ENCODE data around the gene FAM120A.

The FAM120A gene

GRCh38 chr9:93593144-93593658 is 141.7 kb downstream of the FAM120A start:
- peak; percentile 0 for TF ChIP-seq CTCF (IDR thresholded peaks at IDR 0.05; ENCODE audit: poor library complexity, severe bottlenecking)
- ATAC-seq (ENCODE audit: low read depth) (no peak), DNase-seq (ENCODE audit: low spot score) (no peak)
- no peak overlapping the region for H3K4me3 ChIP-seq (ENCODE audit: severe bottlenecking)
- no peaks in the 10 kb centered on the region for H3K9me3 ChIP-seq (ENCODE audit: severe bottlenecking)
- H3K36me3 ChIP-seq (ENCODE audit: low read depth): no peaks in the 10 kb centered on the region
- peaks cover 21% of the 10 kb centered on the region for H3K4me1 ChIP-seq (ENCODE audit: insufficient read depth, poor library complexity, severe bottlenecking)
- peak overlapping the region; percentile 50 for H3K27ac ChIP-seq (ENCODE audit: poor library complexity, severe bottlenecking)
- no peaks in the 10 kb centered on the region for H3K27me3 ChIP-seq (ENCODE audit: insufficient read depth, poor library complexity, severe bottlenecking)

- DNase-seq (ENCODE audit: low spot score): no peak
- Histone ChIP-seq H3K4me3 (ENCODE audit: severe bottlenecking) (no peak overlapping the region), H3K4me1 (ENCODE audit: insufficient read depth, poor library complexity, severe bottlenecking) (peaks cover 26% of the 10 kb centered on the region), H3K36me3 (ENCODE audit: low read depth) (no peaks in the 10 kb centered on the region), H3K27ac (ENCODE audit: poor library complexity, severe bottlenecking) (peak overlapping the region; percentile 50), H3K27me3 (ENCODE audit: insufficient read depth, poor library complexity, severe bottlenecking) (no peaks in the 10 kb centered on the region), H3K9me3 (ENCODE audit: severe bottlenecking) (no peaks in the 10 kb centered on the region)
- TF ChIP-seq CTCF (IDR thresholded peaks at IDR 0.05; ENCODE audit: poor library complexity, severe bottlenecking): no peak
- ATAC-seq (ENCODE audit: low read depth): peak; percentile 66
Observed at GRCh38 chr9:93594041-93594756, 142.7 kb downstream of the FAM120A start.

- no peaks in the 10 kb centered on the region for H3K36me3 ChIP-seq (ENCODE audit: low read depth)
- H3K4me3 ChIP-seq (ENCODE audit: severe bottlenecking): no peak overlapping the region
- no peaks in the 10 kb centered on the region for H3K27me3 ChIP-seq (ENCODE audit: insufficient read depth, poor library complexity, severe bottlenecking)
- no peak for DNase-seq (ENCODE audit: low spot score)
- no peak overlapping the region for H3K27ac ChIP-seq (ENCODE audit: poor library complexity, severe bottlenecking)
- no peaks in the 10 kb centered on the region for H3K9me3 ChIP-seq (ENCODE audit: severe bottlenecking)
- H3K4me1 ChIP-seq (ENCODE audit: insufficient read depth, poor library complexity, severe bottlenecking): peaks cover 26% of the 10 kb centered on the region
- TF ChIP-seq CTCF (IDR thresholded peaks at IDR 0.05; ENCODE audit: poor library complexity, severe bottlenecking): no peak
- ATAC-seq (ENCODE audit: low read depth): no peak
Observed at GRCh38 chr9:93595461-93595860, 144.0 kb downstream of the FAM120A start.

- DNase-seq (ENCODE audit: low spot score) (no peak), ATAC-seq (ENCODE audit: low read depth) (no peak)
- peaks cover 26% of the 10 kb centered on the region for H3K4me1 ChIP-seq (ENCODE audit: insufficient read depth, poor library complexity, severe bottlenecking)
- H3K4me3 ChIP-seq (ENCODE audit: severe bottlenecking): no peak overlapping the region
- TF ChIP-seq CTCF (IDR thresholded peaks at IDR 0.05; ENCODE audit: poor library complexity, severe bottlenecking): no peak
- no peaks in the 10 kb centered on the region for H3K36me3 ChIP-seq (ENCODE audit: low read depth)
- no peak overlapping the region for H3K27ac ChIP-seq (ENCODE audit: poor library complexity, severe bottlenecking)
- H3K27me3 ChIP-seq (ENCODE audit: insufficient read depth, poor library complexity, severe bottlenecking): no peaks in the 10 kb centered on the region
- H3K9me3 ChIP-seq (ENCODE audit: severe bottlenecking): no peaks in the 10 kb centered on the region
Observed at GRCh38 chr9:93595861-93596365, 144.4 kb downstream of the FAM120A start.

- Histone ChIP-seq H3K4me3 (ENCODE audit: severe bottlenecking) (no peak overlapping the region), H3K36me3 (ENCODE audit: low read depth) (no peaks in the 10 kb centered on the region), H3K27ac (ENCODE audit: poor library complexity, severe bottlenecking) (no peak overlapping the region), H3K4me1 (ENCODE audit: insufficient read depth, poor library complexity, severe bottlenecking) (peaks cover 26% of the 10 kb centered on the region), H3K9me3 (ENCODE audit: severe bottlenecking) (no peaks in the 10 kb centered on the region), H3K27me3 (ENCODE audit: insufficient read depth, poor library complexity, severe bottlenecking) (no peaks in the 10 kb centered on the region)
- ATAC-seq (ENCODE audit: low read depth) (no peak), DNase-seq (ENCODE audit: low spot score) (no peak)
- no peak for TF ChIP-seq CTCF (IDR thresholded peaks at IDR 0.05; ENCODE audit: poor library complexity, severe bottlenecking)
Observed at GRCh38 chr9:93596399-93596798, 144.9 kb downstream of the FAM120A start.

Measured in RWPE2 (cell line).